Mesenchymal stem cell (in vitro differentiated cells and primary cell): ENCODE data around the gene COG6.

Experiments used
- DNase-seq: peaks from one replicate; pipeline ENCODE4 v3.0.0-alpha.2; 2013
- H2AFZ ChIP-seq: one replicate; pipeline ENCODE4 v1.6.1; 2013; ENCODE audit warnings: low read depth, mild to moderate bottlenecking, control low read depth, inconsistent platforms, low read length, moderate library complexity
- H2AK5ac ChIP-seq: 2 replicates; pipeline ENCODE4 v1.6.1; 2013; ENCODE audit warnings: low read length, moderate library complexity, mild to moderate bottlenecking, inconsistent platforms; ENCODE audit not compliant: severe bottlenecking
- H2BK120ac ChIP-seq: one replicate; pipeline ENCODE4 v1.6.1; 2013; ENCODE audit warnings: low read depth, mild to moderate bottlenecking, inconsistent platforms, low read length, moderate library complexity
- H2BK12ac ChIP-seq, 2 experiments: one replicate each; pipeline ENCODE4 v1.6.1; 2013; ENCODE audit warnings: inconsistent platforms in 2 of 2, low read length in 2 of 2, mild to moderate bottlenecking in 2 of 2, moderate library complexity in 2 of 2, control low read depth in 1 of 2
- H2BK15ac ChIP-seq: one replicate; pipeline ENCODE4 v1.6.1; 2013; ENCODE audit warnings: mild to moderate bottlenecking, low read depth, inconsistent platforms; ENCODE audit not compliant: poor library complexity, severe bottlenecking
- H2BK5ac ChIP-seq: 2 replicates; pipeline ENCODE4 v1.6.1; 2013; ENCODE audit warnings: low read depth, mild to moderate bottlenecking, low read length, control low read depth, inconsistent platforms; ENCODE audit not compliant: poor library complexity, severe bottlenecking
- H3K14ac ChIP-seq, 2 experiments: one replicate each; pipeline ENCODE4 v1.6.1; 2013; ENCODE audit warnings: inconsistent platforms in 2 of 2, low read length in 2 of 2, control low read depth in 1 of 2, mild to moderate bottlenecking in 1 of 2, moderate library complexity in 1 of 2
- H3K18ac ChIP-seq, 2 experiments: one replicate each; pipeline ENCODE4 v1.6.1; 2013; ENCODE audit warnings: inconsistent platforms in 2 of 2, low read length in 2 of 2, control low read depth in 1 of 2, low read depth in 1 of 2, mild to moderate bottlenecking in 1 of 2
- H3K23ac ChIP-seq, 2 experiments: one replicate each; pipeline ENCODE4 v1.6.1; 2013; ENCODE audit warnings: inconsistent platforms in 2 of 2, low read length in 2 of 2, mild to moderate bottlenecking in 2 of 2, moderate library complexity in 2 of 2, control low read depth in 1 of 2
- H3K27ac ChIP-seq: 2 replicates; pipeline ENCODE4 v1.5.1; 2013; ENCODE audit warnings: mild to moderate bottlenecking, moderate library complexity, low read length, control low read depth, inconsistent platforms; ENCODE audit not compliant: poor library complexity, severe bottlenecking
- H3K27me3 ChIP-seq, 2 experiments: 2 replicates each; pipeline versions ENCODE4 v1.6.1 to v1.7.0; 2013; ENCODE audit warnings: low read length in 2 of 2, mild to moderate bottlenecking in 2 of 2, moderate library complexity in 2 of 2, control low read depth in 1 of 2, inconsistent platforms in 1 of 2; ENCODE audit not compliant: control insufficient read depth in 1 of 2, insufficient read depth in 1 of 2
- H3K36me3 ChIP-seq, 2 experiments: 2 replicates each; pipeline versions ENCODE4 v1.6.1 to v1.7.0; 2013; ENCODE audit warnings: low read length in 2 of 2, control low read depth in 1 of 2, inconsistent platforms in 1 of 2, low read depth in 1 of 2, mild to moderate bottlenecking in 1 of 2; ENCODE audit not compliant: insufficient read depth in 2 of 2, control insufficient read depth in 1 of 2
- H3K4ac ChIP-seq, 2 experiments: one replicate each; pipeline ENCODE4 v1.6.1; 2013; ENCODE audit warnings: inconsistent platforms in 2 of 2, low read length in 2 of 2, mild to moderate bottlenecking in 2 of 2, moderate library complexity in 2 of 2, control low read depth in 1 of 2, low read depth in 1 of 2
- H3K4me1 ChIP-seq: 2 replicates; pipeline ENCODE4 v1.6.1; 2013; ENCODE audit warnings: low read depth, low read length, control low read depth; ENCODE audit not compliant: control insufficient read depth, insufficient read depth
- H3K4me2 ChIP-seq: 2 replicates; pipeline ENCODE4 v1.6.1; 2013; ENCODE audit warnings: low read length, mild to moderate bottlenecking, inconsistent platforms; ENCODE audit not compliant: poor library complexity, severe bottlenecking
- H3K4me3 ChIP-seq, 2 experiments: 2 replicates each; pipeline versions ENCODE4 v1.5.1 to v1.7.0; 2013; ENCODE audit warnings: low read length in 2 of 2, mild to moderate bottlenecking in 2 of 2, control low read depth in 1 of 2, low read depth in 1 of 2; ENCODE audit not compliant: insufficient read depth in 1 of 2
- H3K79me1 ChIP-seq: replicated peaks from 2 replicates; pipeline ENCODE4 v1.6.1; 2013; ENCODE audit warnings: mild to moderate bottlenecking, control low read depth, low read length, inconsistent platforms; ENCODE audit not compliant: poor library complexity, severe bottlenecking
- H3K9ac ChIP-seq: 2 replicates; pipeline ENCODE4 v1.7.0; 2013; ENCODE audit warnings: mild to moderate bottlenecking, low read length, moderate library complexity
- H3K9me3 ChIP-seq: 2 replicates; pipeline ENCODE4 v1.7.0; 2013; ENCODE audit warnings: mild to moderate bottlenecking, low read length; ENCODE audit not compliant: control insufficient read depth
- H4K8ac ChIP-seq: one replicate; pipeline ENCODE4 v1.6.1; 2013; ENCODE audit warnings: inconsistent platforms, mild to moderate bottlenecking, low read length, moderate library complexity
- H4K91ac ChIP-seq: one replicate; pipeline ENCODE4 v1.6.1; 2013; ENCODE audit warnings: mild to moderate bottlenecking, low read length, inconsistent platforms
- WGBS: methylation state at CpG from one replicate; pipeline ENCODE4 v1.1.7; 2013; ENCODE audit warnings: mixed read lengths; 5-methylcytosine and 5-hydroxymethylcytosine counted together

The COG6 gene

DNA sequence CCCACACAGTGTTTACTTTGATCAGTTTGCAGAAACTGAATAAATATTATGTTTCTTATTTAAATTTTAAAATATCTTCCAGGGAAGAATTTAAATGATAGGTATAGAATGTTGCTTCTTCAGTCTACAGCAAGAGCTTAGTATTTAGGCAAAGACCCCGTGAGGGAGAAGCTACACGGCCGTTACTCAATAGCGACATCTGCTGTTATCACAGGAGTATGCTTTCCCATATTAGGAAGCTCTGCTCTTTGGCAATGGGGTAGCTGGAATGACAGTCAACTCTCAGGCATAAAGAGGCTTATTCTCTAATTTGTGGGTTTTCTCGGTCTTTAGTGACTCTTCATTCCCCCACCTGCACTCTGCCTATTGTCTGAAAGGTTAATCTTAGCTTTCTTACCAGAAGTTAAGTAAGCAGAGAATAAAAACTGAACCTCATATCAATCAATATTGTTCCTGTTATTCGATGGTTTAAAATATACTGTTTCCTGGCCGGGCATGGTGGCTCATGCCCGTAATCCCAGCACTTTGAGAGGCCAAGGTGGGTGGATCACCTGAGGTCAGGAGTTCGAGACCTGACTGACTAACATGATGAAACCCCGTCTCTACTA lies 39.3 kb upstream of the COG6 start:
- H2BK5ac ChIP-seq, result no peak overlapping the region
- no peak overlapping the region for H2BK12ac ChIP-seq
- H3K36me3 ChIP-seq, result no peaks in the 10 kb centered on the region
- H4K8ac ChIP-seq, result no peak overlapping the region
- H3K9ac ChIP-seq, result no peak overlapping the region
- H2BK120ac ChIP-seq, result no peak overlapping the region
- no peaks in the 10 kb centered on the region for H3K79me1 ChIP-seq
- H3K23ac ChIP-seq, result no peak overlapping the region
- H4K91ac ChIP-seq, result no peak overlapping the region
- no peak overlapping the region for H3K27ac ChIP-seq
- H2BK15ac ChIP-seq, result no peak overlapping the region
- H2AFZ ChIP-seq, result no peak overlapping the region
- H2AK5ac ChIP-seq, result no peak overlapping the region
- no peak overlapping the region for H3K18ac ChIP-seq
- H3K4ac ChIP-seq, result no peak overlapping the region
- DNase-seq, result peak; percentile 72
- H3K4me3 ChIP-seq, result no peak overlapping the region
- H3K27me3 ChIP-seq, result peaks cover 0 to 1% of the 10 kb centered on the region in 2 experiments
- H3K9me3 ChIP-seq, result no peaks in the 10 kb centered on the region
- H3K4me2 ChIP-seq, result no peak overlapping the region
- no peaks in the 10 kb centered on the region for H3K4me1 ChIP-seq
- WGBS, result 48% methylated on average over 9 of the region's 10 CpGs
- H3K14ac ChIP-seq, result no peak overlapping the region

DNA sequence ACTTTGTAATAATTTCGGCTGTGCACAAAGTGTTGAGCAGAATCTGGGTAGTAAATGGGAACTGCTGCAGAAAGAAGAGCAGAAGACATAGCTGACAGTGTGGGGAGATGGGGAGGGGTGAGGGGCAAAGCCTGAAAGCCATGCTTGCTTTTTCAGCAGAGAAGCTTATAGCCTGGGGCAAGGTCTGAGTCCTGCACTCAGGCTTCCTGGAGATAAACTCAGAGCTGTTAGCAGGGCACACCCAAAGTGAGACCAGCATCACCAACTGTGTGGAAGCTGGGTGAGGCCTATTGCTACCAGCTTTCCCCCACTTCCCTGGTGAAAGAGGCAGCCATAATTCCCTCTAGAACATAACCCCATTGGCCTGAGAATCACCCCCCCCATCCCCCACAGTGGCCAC lies 36.9 kb upstream of the COG6 start:
- H3K36me3 ChIP-seq, result no peaks in the 10 kb centered on the region
- no peak overlapping the region for H3K14ac ChIP-seq
- H2AK5ac ChIP-seq, result no peak overlapping the region
- H2BK5ac ChIP-seq, result no peak overlapping the region
- H4K8ac ChIP-seq, result no peak overlapping the region
- no peak overlapping the region for H3K18ac ChIP-seq
- H3K27me3 ChIP-seq, result no peaks in the 10 kb centered on the region
- no peak overlapping the region for H3K23ac ChIP-seq
- H2BK15ac ChIP-seq, result no peak overlapping the region
- WGBS, result 38% methylated on average over 1 of the region's 1 CpG
- H3K9ac ChIP-seq, result no peak overlapping the region
- no peak overlapping the region for H3K4ac ChIP-seq
- no peak overlapping the region for H2AFZ ChIP-seq
- no peak overlapping the region for H4K91ac ChIP-seq
- no peak for DNase-seq
- H3K9me3 ChIP-seq, result no peaks in the 10 kb centered on the region
- no peak overlapping the region for H3K4me2 ChIP-seq
- H3K4me3 ChIP-seq, result no peak overlapping the region
- no peak overlapping the region for H2BK120ac ChIP-seq
- no peaks in the 10 kb centered on the region for H3K4me1 ChIP-seq
- H2BK12ac ChIP-seq, result no peak overlapping the region
- no peak overlapping the region for H3K27ac ChIP-seq
- no peaks in the 10 kb centered on the region for H3K79me1 ChIP-seq

DNA sequence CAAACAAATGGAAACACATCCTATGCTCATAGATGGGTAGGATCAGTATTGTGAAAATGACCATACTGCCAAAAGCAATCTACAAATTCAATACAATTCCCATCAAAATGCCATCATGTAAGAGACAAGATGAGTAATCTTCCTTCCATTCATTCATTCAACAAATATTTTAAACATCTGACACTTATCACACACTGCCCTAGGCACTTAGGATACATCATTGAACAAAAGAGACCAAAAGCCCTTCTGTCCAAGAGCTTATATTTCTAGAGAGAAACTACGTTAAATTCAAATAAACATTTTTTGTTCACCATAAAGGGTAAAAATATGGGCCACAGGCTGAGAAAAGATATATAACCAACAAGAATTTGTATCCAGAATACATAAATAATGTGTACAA lies 32.0 kb upstream of the COG6 start:
- no peak overlapping the region for H3K27ac ChIP-seq
- no peaks in the 10 kb centered on the region for H3K36me3 ChIP-seq
- H3K4me1 ChIP-seq, result no peaks in the 10 kb centered on the region
- WGBS, result no CpG with 5 or more reads among the region's 1 CpG
- H3K14ac ChIP-seq, result no peak overlapping the region
- no peak overlapping the region for H4K8ac ChIP-seq
- no peak overlapping the region for H3K18ac ChIP-seq
- H2AK5ac ChIP-seq, result no peak overlapping the region
- no peaks in the 10 kb centered on the region for H3K79me1 ChIP-seq
- H4K91ac ChIP-seq, result no peak overlapping the region
- no peak overlapping the region for H3K4ac ChIP-seq
- no peak overlapping the region for H3K23ac ChIP-seq
- H3K4me3 ChIP-seq, result no peak overlapping the region
- no peak overlapping the region for H2BK5ac ChIP-seq
- H2AFZ ChIP-seq, result no peak overlapping the region
- no peak overlapping the region for H3K4me2 ChIP-seq
- no peak overlapping the region for H2BK12ac ChIP-seq
- no peak for DNase-seq
- H3K9me3 ChIP-seq, result no peaks in the 10 kb centered on the region
- H2BK15ac ChIP-seq, result no peak overlapping the region
- no peak overlapping the region for H2BK120ac ChIP-seq
- no peak overlapping the region for H3K9ac ChIP-seq
- H3K27me3 ChIP-seq, result no peaks in the 10 kb centered on the region

DNA sequence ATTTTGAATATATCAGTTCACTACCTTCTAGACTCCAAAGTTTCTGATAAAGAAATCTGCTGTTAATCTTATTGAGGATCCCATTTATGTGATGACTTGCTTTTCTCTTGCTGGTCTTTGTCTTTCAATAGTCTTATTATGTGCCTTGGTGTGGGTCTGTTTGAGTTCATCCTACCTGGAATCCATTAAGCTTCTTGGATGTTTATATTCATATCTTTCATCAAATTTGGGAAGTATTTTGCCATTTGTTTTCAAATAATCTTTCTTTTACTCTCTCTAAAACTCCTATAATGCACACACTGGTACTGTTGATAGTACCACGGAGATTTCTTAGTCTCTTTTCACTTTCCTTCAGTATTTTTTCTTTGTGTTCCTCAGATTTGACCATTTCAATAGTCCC lies 24.2 kb upstream of the COG6 start:
- Histone ChIP-seq H3K9ac (no peak overlapping the region), H4K8ac (no peak overlapping the region), H2AK5ac (no peak overlapping the region), H3K36me3 (no peaks in the 10 kb centered on the region), H3K14ac (no peak overlapping the region), H2BK12ac (no peak overlapping the region), H3K23ac (no peak overlapping the region), H2BK5ac (no peak overlapping the region), H3K4me3 (no peak overlapping the region), H4K91ac (no peak overlapping the region), H3K4me1 (no peaks in the 10 kb centered on the region), H2AFZ (no peak overlapping the region), H3K4me2 (no peak overlapping the region), H3K27ac (no peak overlapping the region), H3K9me3 (peaks cover 18% of the 10 kb centered on the region), H3K27me3 (peaks cover 0 to 3% of the 10 kb centered on the region in 2 experiments), H2BK15ac (no peak overlapping the region), H3K79me1 (no peaks in the 10 kb centered on the region), H3K18ac (no peak overlapping the region), H3K4ac (no peak overlapping the region), H2BK120ac (no peak overlapping the region)
- WGBS, result 83% methylated on average over 1 of the region's 1 CpG
- DNase-seq, result no peak
